Right renal pelvis (tissue), 4 donors: ENCODE data around the gene XPO6. TPM values are rescaled to one million over a fixed set of nuclear protein-coding genes. Genes with fewer than 3 reads are reported as not detected.

Experiments used
- DNase-seq, 4 donors: peaks; one replicate each; pipeline ENCODE4 v3.0.0-alpha.2; 2013; ENCODE audit warnings: low read depth in 4 of 4, low spot score in 3 of 4, missing footprints in 1 of 4
- polyA plus RNA-seq, 4 donors: library from polyadenylated mRNA; unstranded; fragments of 120-200 nt; gene quantifications; one replicate each; pipeline ENCODE4 v1.2.1, GENCODE V29; 2013; ENCODE audit not compliant: insufficient read length in 4 of 4

The XPO6 gene
- polyA plus RNA-seq, 4 donors, result 69.8 to 81.1 (median 73.4) TPM

DNA sequence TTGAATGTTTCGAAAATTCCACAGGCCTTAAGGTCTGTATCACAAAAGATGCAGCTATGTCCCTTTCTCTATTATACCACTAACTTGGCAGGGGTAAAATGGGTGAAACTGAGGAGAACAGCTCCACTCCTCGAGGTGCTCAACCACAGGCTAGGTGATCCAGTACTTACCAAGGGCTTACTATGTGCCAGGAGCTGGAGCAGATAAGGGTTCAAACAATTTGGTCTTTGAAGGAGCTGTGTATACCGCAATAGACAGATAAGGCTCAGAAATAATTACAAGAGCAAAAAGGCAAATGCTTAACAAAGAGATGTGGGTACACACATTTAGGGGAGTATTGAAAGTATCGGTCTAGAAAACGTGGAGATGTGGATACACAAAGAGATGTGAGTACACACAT is 1.5 kb downstream of the XPO6 start:
- DNase-seq, result no peak

GRCh38 chr16:28208824-28209223 is 2.9 kb downstream of the XPO6 start:
- DNase-seq, result no peak

GRCh38 chr16:28208131-28208530 is 3.6 kb downstream of the XPO6 start:
- DNase-seq, result no peak

- no peak for DNase-seq
Observed at GRCh38 chr16:28207399-28207798, 4.4 kb downstream of the XPO6 start.

DNA sequence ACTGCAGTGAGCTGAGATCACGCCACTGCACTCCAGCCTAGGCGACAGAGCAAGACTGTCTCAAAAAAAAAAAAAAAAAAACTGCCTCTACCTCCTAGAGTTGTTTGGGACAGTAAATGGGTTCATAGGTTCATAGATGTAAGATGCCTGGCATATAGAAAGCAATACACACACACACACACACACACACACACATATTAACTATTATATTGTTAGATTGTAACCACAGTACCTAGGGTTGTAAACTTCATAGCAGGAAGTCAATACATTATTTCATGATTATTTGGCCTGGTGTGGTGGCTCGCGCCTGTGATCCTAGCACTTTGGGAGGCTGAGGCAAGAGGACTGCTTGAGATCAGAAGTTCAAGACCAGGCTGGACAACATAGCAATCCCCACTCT is 5.8 kb downstream of the XPO6 start:
- no peak for DNase-seq

GRCh38 chr16:28205117-28205899 is 6.5 kb downstream of the XPO6 start:
- no peak for DNase-seq

- DNase-seq, result no peak
Observed at GRCh38 chr16:28204622-28205021, 7.1 kb downstream of the XPO6 start.

- no peak for DNase-seq
Observed at GRCh38 chr16:28204204-28204603, 7.6 kb downstream of the XPO6 start.

DNA sequence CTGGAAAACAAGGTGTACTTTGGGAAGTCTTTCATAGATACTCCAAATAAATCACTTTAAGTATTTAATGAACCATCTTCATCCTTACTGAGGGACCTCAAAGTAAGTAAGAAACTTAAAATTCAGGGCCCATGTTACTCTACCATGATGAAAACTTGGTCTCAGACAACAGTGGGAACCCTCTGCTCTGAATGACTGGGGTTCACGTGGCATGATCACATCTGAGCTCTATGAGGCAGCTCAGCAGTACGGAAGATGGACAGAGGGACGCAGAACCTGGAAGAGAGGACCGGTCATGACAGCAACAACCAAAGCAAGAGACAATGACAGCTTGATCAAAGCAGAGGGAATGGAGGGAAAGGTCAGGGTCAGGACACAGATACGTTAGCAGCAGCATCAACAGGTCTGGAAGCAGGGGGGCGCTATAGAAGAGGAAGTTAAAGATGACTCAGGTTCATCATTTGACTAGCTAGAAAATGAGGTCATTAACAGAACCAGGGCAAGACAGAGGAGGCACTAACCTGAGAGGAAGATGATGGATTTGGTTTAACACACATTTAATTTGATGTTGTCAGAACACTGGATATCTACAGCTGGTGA is 9.5 kb downstream of the XPO6 start:
- no peak for DNase-seq

- DNase-seq, result no peak
Observed at GRCh38 chr16:28200661-28201060, 11.1 kb downstream of the XPO6 start.

DNA sequence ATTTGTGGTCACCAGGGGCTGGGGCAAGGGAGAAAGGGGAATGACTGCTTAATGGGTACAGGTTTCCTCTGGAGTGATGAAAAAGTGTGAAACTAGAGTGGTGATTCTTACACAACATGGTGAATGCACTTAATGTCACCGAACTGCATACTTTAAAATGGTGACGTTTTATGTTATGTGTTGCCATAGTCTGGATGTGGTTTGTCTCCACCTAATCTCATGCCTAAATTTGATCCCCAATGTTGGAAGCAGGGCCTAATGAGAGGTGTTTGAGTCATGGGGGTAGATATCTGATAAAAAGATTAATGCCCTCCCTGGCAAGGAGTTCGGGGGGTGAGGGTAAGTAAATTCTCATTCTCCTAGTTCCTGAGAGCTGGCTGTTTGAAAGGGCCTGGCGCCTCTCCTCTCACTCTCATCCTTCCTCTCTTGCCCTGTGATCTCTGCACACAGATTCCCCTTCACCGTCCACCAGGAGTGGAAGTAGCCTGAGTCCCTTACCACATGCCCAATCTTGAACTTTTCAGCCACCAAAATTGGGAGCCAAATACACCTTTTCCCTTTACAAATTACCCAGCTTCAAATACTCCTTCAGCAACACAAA is 15.3 kb downstream of the XPO6 start:
- DNase-seq, result no peak

GRCh38 chr16:28195859-28196258 is 15.9 kb downstream of the XPO6 start:
- no peak for DNase-seq

DNA sequence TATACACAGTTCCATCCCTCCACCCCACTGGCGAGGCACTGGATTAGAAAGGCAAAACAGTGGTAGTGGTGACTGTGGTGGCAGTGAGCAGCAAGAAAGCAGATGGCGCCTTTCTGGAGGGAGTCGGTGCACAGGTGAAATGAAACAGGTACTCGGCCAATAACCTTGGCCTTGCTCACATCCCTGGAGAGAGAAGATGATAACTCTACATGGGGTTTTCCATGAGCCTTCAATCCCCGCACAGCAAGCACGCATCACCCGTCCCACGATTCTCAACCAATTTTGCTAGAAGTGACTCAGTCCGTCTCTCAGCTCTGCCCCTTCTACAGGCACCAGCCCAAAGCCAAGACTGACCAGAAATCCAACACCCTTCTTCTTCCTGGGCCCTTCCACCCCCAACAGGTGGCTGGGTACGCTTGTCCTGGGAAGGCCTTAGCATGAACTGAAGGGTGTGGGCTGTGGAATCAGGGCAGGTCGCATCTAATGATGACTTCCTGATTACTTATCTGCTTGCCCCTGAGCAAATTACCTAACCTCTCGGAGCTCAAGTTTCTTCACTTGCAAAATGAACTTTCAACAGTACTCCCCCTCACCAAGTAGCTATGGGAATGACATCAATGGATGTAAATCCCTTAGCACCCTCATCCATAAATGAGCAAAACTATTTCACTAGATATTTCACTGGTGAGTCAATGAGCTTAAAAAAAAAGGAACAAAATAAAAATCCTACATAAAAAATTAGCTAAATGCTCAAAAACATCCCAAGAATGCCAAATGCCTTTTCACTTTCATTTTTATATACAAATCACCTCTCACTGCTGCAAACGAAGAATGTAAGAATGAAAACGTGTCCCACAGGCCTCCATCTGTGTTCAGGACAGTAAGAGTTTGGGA is 18.0 kb downstream of the XPO6 start:
- no peak for DNase-seq

DNA sequence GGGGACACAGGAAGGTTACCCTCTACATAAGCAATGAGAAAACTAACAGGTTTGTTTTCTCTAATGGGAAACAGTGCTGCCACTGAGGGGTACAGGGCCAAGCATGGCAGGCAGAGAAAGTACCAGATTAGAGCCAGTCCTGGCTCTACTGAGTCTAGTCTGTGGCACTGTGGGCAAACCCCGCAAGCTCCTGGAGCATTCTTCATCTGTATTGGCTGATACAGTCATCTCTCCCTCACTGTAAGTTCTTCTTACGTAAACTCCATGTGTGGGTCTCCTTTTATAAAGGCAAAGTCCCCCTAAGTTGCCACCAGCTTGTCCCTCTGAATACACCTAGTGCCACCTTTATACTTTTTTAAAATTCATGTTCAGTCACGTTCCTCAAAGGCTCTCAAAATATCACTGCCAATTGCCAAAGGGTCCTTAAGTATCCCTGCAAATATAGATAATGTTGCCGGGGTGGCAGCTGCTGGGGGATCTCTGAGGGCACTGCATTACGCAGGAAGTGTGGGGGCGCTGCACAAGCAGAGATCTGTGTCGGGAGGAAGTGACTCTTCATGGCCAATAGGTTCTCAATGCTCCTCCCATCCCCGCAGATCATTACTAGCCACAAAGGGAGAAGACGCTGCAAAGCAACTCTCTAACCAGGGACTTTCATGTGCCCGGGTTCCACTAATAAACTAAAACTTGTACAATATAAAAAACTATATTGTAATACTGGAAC is 18.8 kb downstream of the XPO6 start:
- DNase-seq, result no peak

GRCh38 chr16:28191364-28191960 is 20.3 kb downstream of the XPO6 start:
- no peak for DNase-seq

- no peak for DNase-seq
Observed at GRCh38 chr16:28189245-28189644, 22.5 kb downstream of the XPO6 start.

DNA sequence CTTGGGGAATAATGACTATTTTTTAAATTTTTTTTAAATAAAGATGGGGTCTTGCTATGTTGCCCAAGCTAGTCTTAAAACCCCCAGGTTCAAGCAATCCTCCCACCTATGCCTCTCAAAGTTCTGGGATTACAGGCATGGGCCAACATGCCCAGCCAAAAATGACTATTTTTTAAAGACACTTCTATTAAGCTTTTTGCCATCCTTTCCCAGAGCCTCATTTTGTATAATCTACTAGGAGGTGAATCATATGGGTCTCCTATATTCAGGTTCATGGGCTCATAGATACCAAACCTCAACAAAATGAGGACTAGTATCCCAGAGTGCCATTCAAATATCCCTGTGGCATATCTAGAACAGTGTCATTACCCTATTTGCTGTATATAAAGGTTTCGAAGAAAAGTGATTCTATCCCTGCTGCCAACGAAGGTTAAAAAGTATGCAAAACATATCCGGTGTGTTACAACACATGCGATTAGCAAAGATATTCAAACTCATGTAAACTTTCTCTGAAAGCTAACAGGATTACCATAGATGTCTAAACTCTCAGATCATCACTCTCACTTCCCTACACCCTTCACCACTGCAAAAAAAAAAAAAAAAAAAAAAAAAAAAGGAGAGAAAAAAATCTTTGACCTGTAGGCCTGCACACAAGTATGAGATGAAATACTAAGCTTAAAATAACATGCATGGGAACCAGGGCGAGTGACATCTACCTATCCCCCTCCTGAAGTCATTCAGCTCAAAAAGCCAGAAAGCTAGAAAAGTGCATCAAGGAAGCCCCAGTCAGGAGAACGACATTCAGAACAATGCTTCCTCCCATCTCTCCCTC is 23.5 kb downstream of the XPO6 start:
- no peak for DNase-seq

- no peak for DNase-seq
Observed at GRCh38 chr16:28187595-28188004, 24.2 kb downstream of the XPO6 start.

DNA sequence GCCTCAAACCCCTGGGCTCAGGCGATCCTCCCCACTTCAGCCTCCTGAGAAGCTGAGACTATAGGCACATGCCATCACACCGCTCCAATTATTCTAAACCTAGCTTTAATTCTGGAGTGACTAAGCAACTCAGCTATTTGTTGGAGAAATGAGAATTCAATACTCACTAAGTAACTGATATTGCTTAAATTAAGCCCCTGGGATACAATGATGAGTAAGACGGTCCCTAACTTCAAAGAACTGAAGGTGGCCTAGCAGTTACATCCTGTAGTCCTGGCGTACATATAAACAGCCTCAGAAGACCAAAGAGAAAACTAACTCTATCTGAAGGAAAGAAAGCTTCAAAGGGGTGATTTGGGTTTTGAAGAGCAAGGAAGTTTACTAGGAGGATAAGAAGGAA is 25.0 kb downstream of the XPO6 start:
- no peak for DNase-seq
